OCI-LY7 (cell line): Measurements from ENCODE around the gene DBI. TPM values are rescaled to one million over a fixed set of nuclear protein-coding genes. Genes with fewer than 3 reads are reported as not detected.
A peak's percentile ranks its signal among the peaks of the same experiment; 100 is the strongest.

Experiments
- BruUV-seq: library from RNA; stranded (reverse); fragments of 400-500 nt; replicated peaks from 2 replicates; lab custom pipeline; 2021; lab: Mats Ljungman, UMichigan
- CTCF ChIA-PET: fragments of 300-600 bp; sonication (Branson Sonifier 250); formaldehyde crosslinking; loops from one replicate; lab custom pipeline; 2022; ENCODE audit warnings: antibody characterized with exemption; ENCODE audit not compliant: unreplicated experiment; lab: Charles Lee
- POLR2A ChIA-PET: fragments of 300-600 bp; sonication (Branson Sonifier 250); formaldehyde crosslinking; loops from one replicate; lab custom pipeline; 2022; ENCODE audit warnings: antibody characterized with exemption; lab: Charles Lee
- DNase-seq: peaks from one replicate; pipeline ENCODE4 v3.0.0-alpha.2; 2015; ENCODE audit warnings: low spot score
- H2AFZ ChIP-seq: fragments of 200-600 bp; sonication (generic), shearing (Covaris generic); 2 replicates; pipeline ENCODE4 v1.6.1; 2014; ENCODE audit warnings: mild to moderate bottlenecking, antibody characterized with exemption, low read length, moderate library complexity
- H3K27ac ChIP-seq: fragments of 200-600 bp; sonication (generic); 2 replicates; pipeline ENCODE4 v1.5.1; 2014; ENCODE audit warnings: mixed run types, low read depth, mild to moderate bottlenecking, moderate library complexity, low read length, inconsistent platforms; ENCODE audit not compliant: poor library complexity, severe bottlenecking
- H3K36me3 ChIP-seq: fragments of 200-600 bp; sonication (generic); 2 replicates; pipeline ENCODE4 v1.6.1; 2014; ENCODE audit warnings: mild to moderate bottlenecking, antibody characterized with exemption, low read length, moderate library complexity, mixed read lengths; ENCODE audit not compliant: insufficient read depth
- H3K4me1 ChIP-seq: fragments of 200-600 bp; sonication (generic); 2 replicates; pipeline ENCODE4 v1.5.1; 2014; ENCODE audit warnings: mild to moderate bottlenecking, low read length; ENCODE audit not compliant: insufficient read depth, poor library complexity, severe bottlenecking
- H3K4me2 ChIP-seq: fragments of 200-600 bp; sonication (generic); 2 replicates; pipeline ENCODE4 v1.6.1; 2014; ENCODE audit warnings: mild to moderate bottlenecking, low read length
- H3K4me3 ChIP-seq: fragments of 200-600 bp; sonication (generic); 2 replicates; pipeline ENCODE4 v1.5.1; 2014; ENCODE audit warnings: mild to moderate bottlenecking, low read depth, low read length; ENCODE audit not compliant: poor library complexity, severe bottlenecking
- H3K79me2 ChIP-seq: fragments of 200-600 bp; sonication (generic); 2 replicates; pipeline ENCODE4 v1.6.1; 2016; ENCODE audit warnings: low read depth, mild to moderate bottlenecking, low read length, moderate library complexity, mixed read lengths; ENCODE audit not compliant: insufficient read depth
- H3K9me2 ChIP-seq: fragments of 200-600 bp; sonication (generic); 2 replicates; pipeline ENCODE4 v1.6.1; 2016; ENCODE audit warnings: mild to moderate bottlenecking, low read length, mixed read lengths; ENCODE audit not compliant: insufficient read depth
- H3K9me3 ChIP-seq: fragments of 200-600 bp; sonication (generic); 2 replicates; pipeline ENCODE4 v1.6.1; 2014; ENCODE audit warnings: mild to moderate bottlenecking, mixed run types, low read length, mixed read lengths
- H4K20me1 ChIP-seq: fragments of 200-600 bp; sonication (generic); 2 replicates; pipeline ENCODE4 v1.6.1; 2014; ENCODE audit warnings: mild to moderate bottlenecking, antibody characterized with exemption, low read length, moderate library complexity, mixed read lengths; ENCODE audit not compliant: insufficient read depth
- EZH2phosphoT487 ChIP-seq: fragments of 200-600 bp; sonication (generic); IDR thresholded peaks from 2 replicates; pipeline ENCODE4 v1.6.1; 2018; ENCODE audit warnings: low read depth, borderline replicate concordance, mild to moderate bottlenecking, mixed run types, antibody characterized with exemption, low read length, moderate library complexity, mixed read lengths
- intact Hi-C: fragments of 100-400 bp; cut with micrococcal nuclease; formaldehyde crosslinking; loops from one replicate; pipeline ENCODE4 v1.10.0; 2022; ENCODE audit not compliant: unreplicated experiment
- total RNA-seq, 2 experiments: library from RNA; depleted of rRNA in 1 of 2; stranded (reverse); fragments of >200 nt in 1 of 2; shearing (Covaris generic) in 1 of 2; gene quantifications; 2 replicates each; pipeline ENCODE4 v1.2.3, GENCODE V29; 2014 to 2022
- TF ChIP-seq, protein P1 (sequence below): fragments of 200-600 bp; sonication (generic); conservative IDR thresholded peaks from 2 replicates; pipeline ENCODE4 v1.5.1; 2014; ENCODE audit warnings: mild to moderate bottlenecking, antibody characterized with exemption, low read length, moderate library complexity, mixed read lengths

Gene DBI
- total RNA-seq, 2 experiments from 2014 or later, result 293 to 309 TPM

DNA sequence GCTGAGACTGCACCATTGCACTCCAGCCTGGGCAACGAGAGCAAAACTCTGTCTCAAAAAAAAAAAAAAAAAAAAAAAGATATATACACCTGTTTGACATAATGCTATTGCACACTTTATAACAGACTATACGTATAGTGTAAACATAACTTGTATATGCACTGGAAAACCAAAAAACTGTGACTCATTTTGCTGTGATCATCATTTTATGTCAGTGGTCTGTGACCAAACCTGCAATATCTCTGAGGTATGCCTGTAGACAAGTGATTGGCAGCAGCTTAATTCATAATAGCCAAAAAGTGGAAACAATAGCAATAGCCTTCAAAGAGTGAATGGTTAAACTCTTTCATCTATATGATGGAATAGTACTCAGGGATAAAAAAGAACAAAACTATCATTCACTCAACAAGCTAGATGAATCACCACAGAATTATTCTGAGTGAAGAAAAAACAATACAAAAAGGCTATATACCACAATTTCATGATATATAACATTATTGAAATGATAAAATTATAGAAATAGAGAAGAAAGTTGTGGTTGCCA lies 6.3 kb upstream of the DBI start:
- Histone ChIP-seq H3K79me2 (peaks cover 16% of the 10 kb centered on the region), H3K9me3 (no peaks in the 10 kb centered on the region), H3K4me3 (no peak overlapping the region), H2AFZ (no peak overlapping the region), H3K36me3 (peaks cover 6% of the 10 kb centered on the region; the same call in 1 of the 2 replicates), H3K9me2 (no peaks in the 10 kb centered on the region), H3K4me2 (no peak overlapping the region), H3K4me1 (peaks cover 48% of the 10 kb centered on the region), H3K27ac (no peak overlapping the region), H4K20me1 (no peaks in the 10 kb centered on the region)
- TF ChIP-seq EZH2phosphoT487, result no peak
- TF ChIP-seq, protein P1, sequence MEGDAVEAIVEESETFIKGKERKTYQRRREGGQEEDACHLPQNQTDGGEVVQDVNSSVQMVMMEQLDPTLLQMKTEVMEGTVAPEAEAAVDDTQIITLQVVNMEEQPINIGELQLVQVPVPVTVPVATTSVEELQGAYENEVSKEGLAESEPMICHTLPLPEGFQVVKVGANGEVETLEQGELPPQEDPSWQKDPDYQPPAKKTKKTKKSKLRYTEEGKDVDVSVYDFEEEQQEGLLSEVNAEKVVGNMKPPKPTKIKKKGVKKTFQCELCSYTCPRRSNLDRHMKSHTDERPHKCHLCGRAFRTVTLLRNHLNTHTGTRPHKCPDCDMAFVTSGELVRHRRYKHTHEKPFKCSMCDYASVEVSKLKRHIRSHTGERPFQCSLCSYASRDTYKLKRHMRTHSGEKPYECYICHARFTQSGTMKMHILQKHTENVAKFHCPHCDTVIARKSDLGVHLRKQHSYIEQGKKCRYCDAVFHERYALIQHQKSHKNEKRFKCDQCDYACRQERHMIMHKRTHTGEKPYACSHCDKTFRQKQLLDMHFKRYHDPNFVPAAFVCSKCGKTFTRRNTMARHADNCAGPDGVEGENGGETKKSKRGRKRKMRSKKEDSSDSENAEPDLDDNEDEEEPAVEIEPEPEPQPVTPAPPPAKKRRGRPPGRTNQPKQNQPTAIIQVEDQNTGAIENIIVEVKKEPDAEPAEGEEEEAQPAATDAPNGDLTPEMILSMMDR, result no peak
- DNase-seq, result no peak
- ChIA-PET POLR2A (interaction anchor here (1.5 kb wide), 1 partner anchor 8 kb away, joined by 5 read pairs; no protein-coding TSS in a partner anchor), CTCF (no interaction called here)
- no TSS peak for BruUV-seq
- intact Hi-C loops, result loop anchor here (10.0 kb wide), 1 partner anchor 1306 kb away; no protein-coding TSS in a partner anchor

GRCh38 chr2:119364798-119365197 lies 2.0 kb upstream of the DBI start:
- Histone ChIP-seq H3K79me2 (peaks cover 47% of the 10 kb centered on the region), H3K9me3 (no peaks in the 10 kb centered on the region), H3K4me2 (peak overlapping the region; percentile 82), H2AFZ (no peak overlapping the region), H3K9me2 (no peaks in the 10 kb centered on the region), H3K4me3 (peak overlapping the region; percentile 92), H3K36me3 (peaks cover 24% of the 10 kb centered on the region), H3K4me1 (peaks cover 45% of the 10 kb centered on the region), H4K20me1 (peaks cover 16% of the 10 kb centered on the region; the same call in 1 of the 2 replicates), H3K27ac (peak overlapping the region; percentile 77)
- BruUV-seq, result no TSS peak
- ChIA-PET POLR2A (interaction anchor here (0.7 to 6.5 kb wide), 6 partner anchors 11 to 52 kb away, joined by 3 to 124 read pairs (median 5); no protein-coding TSS in a partner anchor), CTCF (interaction anchor here (1.2 kb wide), 1 partner anchor 14 kb away, joined by 4 read pairs; no protein-coding TSS in a partner anchor)
- no peak for DNase-seq
- no peak for TF ChIP-seq EZH2phosphoT487
- TF ChIP-seq, protein P1, result no peak
- intact Hi-C loops, result loop anchor here (5.0 to 10.0 kb wide), 3 partner anchors 482 to 1310 kb away; no protein-coding TSS in a partner anchor

DNA sequence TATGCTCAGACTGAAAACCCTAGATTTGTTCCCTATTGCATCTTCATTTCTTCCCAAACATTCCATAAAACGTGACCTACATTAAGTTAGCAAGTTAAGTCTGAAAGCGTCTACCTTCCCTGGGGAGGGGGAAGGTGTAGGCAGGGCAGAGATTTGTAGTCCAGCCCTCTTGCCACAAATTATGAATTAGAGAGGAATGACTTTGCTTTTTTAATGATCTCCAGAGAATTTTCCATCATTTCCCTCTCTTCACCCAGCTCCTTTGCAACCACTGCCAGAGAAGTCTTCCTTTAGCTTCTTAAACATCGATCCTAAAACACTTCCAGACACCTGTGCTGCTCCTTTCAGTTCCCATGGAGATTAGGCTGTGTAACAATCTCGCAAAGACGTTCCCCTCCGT lies 1.3 kb upstream of the DBI start:
- no peak for TF ChIP-seq EZH2phosphoT487
- TF ChIP-seq, protein P1, result no peak
- Histone ChIP-seq H2AFZ (no peak overlapping the region), H3K79me2 (peaks cover 47% of the 10 kb centered on the region), H3K9me2 (no peaks in the 10 kb centered on the region), H3K4me2 (peak overlapping the region; percentile 82), H3K9me3 (no peaks in the 10 kb centered on the region), H4K20me1 (peaks cover 16% of the 10 kb centered on the region; the same call in 1 of the 2 replicates), H3K27ac (peak overlapping the region; percentile 77), H3K4me3 (peak overlapping the region; percentile 92), H3K4me1 (peaks cover 45% of the 10 kb centered on the region), H3K36me3 (peaks cover 30% of the 10 kb centered on the region)
- DNase-seq, result no peak
- ChIA-PET POLR2A (interaction anchor here (1.3 to 6.5 kb wide), 4 partner anchors 12 to 53 kb away, joined by 3 to 124 read pairs (median 10); no protein-coding TSS in a partner anchor), CTCF (interaction anchor here (0.9 to 1.2 kb wide), 2 partner anchors 15 to 53 kb away, joined by 4 read pairs; no protein-coding TSS in a partner anchor)
- no TSS peak for BruUV-seq
- intact Hi-C loops, result loop anchor here (5.0 to 10.0 kb wide), 3 partner anchors 483 to 1311 kb away; no protein-coding TSS in a partner anchor
